ENCODE measurements around the gene ZNF70. TPM values are rescaled to one million over a fixed set of nuclear protein-coding genes. Genes with fewer than 3 reads are reported as not detected.
A peak's percentile ranks its signal among the peaks of the same experiment; 100 is the strongest.

The ZNF70 gene
- total and polyA plus RNA-seq, 12 donors: 1.2 to 4.2 (median 3.6) TPM

- intact Hi-C loops (cut with DNase I): loop anchor here in 2 of 10 donors (5.0 kb wide), 2 partner anchors 58 to 73 kb away; no protein-coding TSS in a partner anchor
- Histone ChIP-seq H3K27me3 (peaks cover 0 to 10% (median 0%) of the 10 kb centered on the region in 7 donors), H3K4me1 (peaks cover 4 to 53% (median 37%) of the 10 kb centered on the region in 9 donors), H3K4me3 (no peak overlapping the region), H3K9me3 (no peaks in the 10 kb centered on the region), H3K36me3 (no peaks in the 10 kb centered on the region), H3K27ac (peak overlapping the region in 5 of 10 donors; percentile 52 to 85 (median 68))
- WGBS, 2 donors: 76 to 77% methylated on average over 12 of the region's 12 CpGs
- TF ChIP-seq CTCF (IDR thresholded peaks at IDR 0.05): no peak
- no peak for DNase-seq
- no peak for ATAC-seq
These were observed 23.4 kb upstream of the ZNF70 start for GRCh38 chr22:23774114-23774921.

GRCh38 chr22:23773483-23774113, 22.7 kb upstream of the ZNF70 start:
- Histone ChIP-seq H3K4me3 (peak overlapping the region in 8 of 10 donors; percentile 49 to 60 (median 56)), H3K36me3 (no peaks in the 10 kb centered on the region), H3K27ac (peak overlapping the region in 9 of 10 donors; percentile 17 to 85 (median 63)), H3K27me3 (peaks cover 0 to 10% (median 0%) of the 10 kb centered on the region in 7 donors), H3K4me1 (peaks cover 6 to 60% (median 43%) of the 10 kb centered on the region in 9 donors), H3K9me3 (no peaks in the 10 kb centered on the region)
- intact Hi-C loops (cut with DNase I): loop anchor here in 2 of 10 donors (5.0 kb wide), 2 partner anchors 59 to 74 kb away; no protein-coding TSS in a partner anchor
- peak; percentile 29 to 64 (median 54) for ATAC-seq
- TF ChIP-seq CTCF (IDR thresholded peaks at IDR 0.05): no peak
- DNase-seq: peak in 1 of 2 donors; percentile 56
- 40 to 60% methylated on average over 7 of the region's 7 CpGs for WGBS, 2 donors

- DNase-seq: peak; percentile 61 to 77
- WGBS, 2 donors: 3 to 4% methylated on average over 68 to 79 of the region's 79 CpGs
- no peaks in the 10 kb centered on the region for H3K36me3 ChIP-seq
- intact Hi-C loops (cut with DNase I): loop anchor here in 2 of 10 donors (5.0 kb wide), 2 partner anchors 59 to 74 kb away; no protein-coding TSS in a partner anchor
- peak in 3 of 9 donors; percentile 20 to 28 (median 27) for TF ChIP-seq CTCF (IDR thresholded peaks at IDR 0.05)
- peak in 6 of 8 donors; percentile 21 to 50 (median 32) for ATAC-seq
- H3K9me3 ChIP-seq: no peaks in the 10 kb centered on the region
- peaks cover 8 to 61% (median 48%) of the 10 kb centered on the region in 9 donors for H3K4me1 ChIP-seq
- H3K4me3 ChIP-seq: peak within 1 kb of the TSS; percentile 44 to 60 (median 53)
- peak within 1 kb of the TSS in 9 of 10 donors; percentile 17 to 85 (median 64) for H3K27ac ChIP-seq
- H3K27me3 ChIP-seq: peaks cover 0 to 10% (median 0%) of the 10 kb centered on the region in 7 donors
These were observed 21.9 kb upstream of the ZNF70 start, which contains the start of gene MMP11 for GRCh38 chr22:23772649-23773473. MMP11 (plus strand) TSS chr22:23772849; CDS start chr22:23772871, 22 bp downstream.

Data from heart right ventricle (tissue), 16 donors.